Prostate gland (tissue), 2 donors: ENCODE results near the gene PRPH.

Source experiments
- POLR2A ChIP-seq: fragments of 450-650 bp; IDR thresholded peaks from one replicate; pipeline ENCODE4 v1.6.1; 2016; ENCODE audit warnings: antibody characterized with exemption, mild to moderate bottlenecking
- TF ChIP-seq, protein P1 (sequence below), 4 experiments: fragments of 200-600 bp in 2 of 4; fragments of 450-650 bp in 2 of 4; sonication (generic) in 2 of 4; IDR thresholded peaks; 1 replicate in 3 of 4; 2 replicates in 1 of 4; pipeline ENCODE4 v1.5.1; 2016 to 2019; ENCODE audit warnings: antibody characterized with exemption in 4 of 4, mild to moderate bottlenecking in 2 of 4, moderate library complexity in 2 of 4

DNA sequence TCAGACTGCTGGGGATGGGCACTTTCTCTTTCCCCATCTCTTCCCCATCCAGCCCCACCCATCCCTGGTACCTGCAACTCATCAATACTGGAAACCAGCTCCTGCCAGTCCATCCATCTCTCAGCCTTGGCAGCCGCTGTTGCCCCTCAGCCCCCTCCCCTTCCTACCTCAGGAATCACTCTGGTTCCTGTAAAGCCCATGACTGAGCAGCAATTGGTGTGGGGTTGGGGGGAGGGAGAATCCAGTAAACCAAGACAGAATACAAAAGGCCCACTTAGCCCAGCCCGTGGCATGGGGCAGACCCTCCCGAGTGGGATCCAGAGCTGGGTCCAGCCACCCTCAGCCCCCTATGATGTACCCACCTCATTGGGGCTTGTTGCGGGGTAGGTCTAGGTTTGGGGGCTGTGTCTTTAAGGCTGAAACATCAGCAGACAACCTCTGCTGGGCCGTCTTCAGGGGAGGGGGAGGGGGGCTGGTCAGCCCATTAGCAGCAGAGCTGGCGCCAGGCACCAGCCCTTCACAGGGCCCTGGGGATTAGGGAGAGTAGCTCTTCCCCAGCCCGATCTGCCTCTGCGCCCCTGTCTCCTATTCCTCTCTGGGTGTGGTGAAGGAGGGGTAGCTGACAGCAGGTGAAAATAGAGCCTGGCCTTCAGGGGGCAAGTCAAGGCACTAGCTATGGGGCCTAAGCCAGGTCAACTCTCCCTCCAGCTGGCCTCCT is 702 bp upstream of the PRPH start:
- TF ChIP-seq, protein P1, sequence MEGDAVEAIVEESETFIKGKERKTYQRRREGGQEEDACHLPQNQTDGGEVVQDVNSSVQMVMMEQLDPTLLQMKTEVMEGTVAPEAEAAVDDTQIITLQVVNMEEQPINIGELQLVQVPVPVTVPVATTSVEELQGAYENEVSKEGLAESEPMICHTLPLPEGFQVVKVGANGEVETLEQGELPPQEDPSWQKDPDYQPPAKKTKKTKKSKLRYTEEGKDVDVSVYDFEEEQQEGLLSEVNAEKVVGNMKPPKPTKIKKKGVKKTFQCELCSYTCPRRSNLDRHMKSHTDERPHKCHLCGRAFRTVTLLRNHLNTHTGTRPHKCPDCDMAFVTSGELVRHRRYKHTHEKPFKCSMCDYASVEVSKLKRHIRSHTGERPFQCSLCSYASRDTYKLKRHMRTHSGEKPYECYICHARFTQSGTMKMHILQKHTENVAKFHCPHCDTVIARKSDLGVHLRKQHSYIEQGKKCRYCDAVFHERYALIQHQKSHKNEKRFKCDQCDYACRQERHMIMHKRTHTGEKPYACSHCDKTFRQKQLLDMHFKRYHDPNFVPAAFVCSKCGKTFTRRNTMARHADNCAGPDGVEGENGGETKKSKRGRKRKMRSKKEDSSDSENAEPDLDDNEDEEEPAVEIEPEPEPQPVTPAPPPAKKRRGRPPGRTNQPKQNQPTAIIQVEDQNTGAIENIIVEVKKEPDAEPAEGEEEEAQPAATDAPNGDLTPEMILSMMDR (IDR thresholded peaks at IDR 0.05) = no peak
- TF ChIP-seq POLR2A = no peak
